Activated CD4-positive, alpha-beta T cell treated with anti-CD3 and anti-CD28 coated beads, Interleukin-2, amount 50 U/mL, for 24 hours (primary cell): Measurements from ENCODE around the gene CNNM2.
"Not testable (repeated sequence)": the region's sequence is repeated elsewhere in the genome, so short reads cannot be mapped to it uniquely, and the experiment has no call there.

ENCODE experiments used
- DNase-seq, 2 donors: peaks; one replicate each; pipeline ENCODE4 v3.0.0-alpha.2; 2020; ENCODE audit warnings: low read depth in 1 of 2, low spot score in 1 of 2

The CNNM2 gene

DNA sequence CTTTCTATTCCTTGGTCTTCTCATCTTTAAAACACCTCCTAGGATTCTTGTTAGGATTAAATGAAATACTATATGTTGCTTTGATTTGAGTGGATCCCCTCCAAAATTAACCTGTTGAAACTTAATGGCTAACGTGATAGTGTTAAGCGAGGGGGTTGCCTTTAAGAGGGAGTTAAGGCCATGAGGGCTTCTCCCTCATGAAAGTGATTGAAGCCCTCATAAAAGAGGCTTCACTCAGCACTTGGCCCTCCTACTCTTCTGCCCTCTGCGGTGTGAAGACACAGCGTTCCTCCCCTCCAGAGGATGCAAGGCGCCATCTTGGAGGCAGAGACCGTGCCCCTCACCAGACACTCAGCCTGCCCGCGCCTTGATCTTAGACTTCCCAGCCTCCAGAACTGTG is 46.6 kb downstream of the CNNM2 start:
- no peak for DNase-seq

DNA sequence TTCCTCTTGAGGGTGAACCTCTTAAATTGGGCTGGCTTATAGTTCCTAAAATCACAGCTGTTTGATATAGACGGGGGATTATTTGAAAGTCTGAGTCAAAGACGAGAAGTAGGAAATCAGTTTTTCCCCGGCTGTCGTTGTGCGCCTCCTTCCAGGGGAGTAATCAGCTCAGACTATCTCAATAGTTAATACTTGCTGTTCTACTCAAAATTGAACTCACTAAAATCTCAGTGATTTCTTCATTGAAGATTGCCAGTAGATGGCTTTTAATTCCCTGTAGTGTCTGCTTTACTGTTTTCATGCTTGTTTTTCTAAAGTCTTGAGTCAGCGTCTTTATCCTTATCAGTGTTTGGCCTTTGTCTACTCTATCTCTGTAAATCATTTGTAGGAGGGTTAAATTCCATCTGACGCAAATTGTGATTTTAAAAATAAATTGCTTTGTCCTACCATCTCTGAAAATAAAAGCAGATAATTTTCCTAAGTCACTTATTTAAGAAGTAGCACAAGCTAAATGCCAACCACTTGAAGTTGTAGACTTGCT is 47.3 kb downstream of the CNNM2 start:
- DNase-seq: no peak

DNA sequence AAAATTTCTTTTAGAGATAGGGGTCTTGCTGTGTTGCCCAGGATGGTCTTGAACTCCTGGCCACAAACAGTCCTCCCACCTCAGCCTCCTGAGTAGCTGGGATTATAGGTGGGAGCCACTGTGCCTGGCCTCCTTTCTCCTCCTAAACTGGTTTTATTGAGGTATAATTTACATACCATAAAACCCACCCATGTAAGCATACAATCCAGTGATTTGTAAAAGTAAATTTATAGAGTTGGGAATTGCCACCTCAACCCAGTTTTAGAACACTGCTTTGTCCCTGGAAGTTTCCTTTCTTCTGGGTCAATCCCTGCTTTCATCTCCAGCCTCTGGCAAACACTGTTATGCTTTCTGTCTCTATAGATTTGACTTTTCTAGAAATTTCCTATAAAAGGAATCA is 49.0 kb downstream of the CNNM2 start:
- DNase-seq: no peak

DNA sequence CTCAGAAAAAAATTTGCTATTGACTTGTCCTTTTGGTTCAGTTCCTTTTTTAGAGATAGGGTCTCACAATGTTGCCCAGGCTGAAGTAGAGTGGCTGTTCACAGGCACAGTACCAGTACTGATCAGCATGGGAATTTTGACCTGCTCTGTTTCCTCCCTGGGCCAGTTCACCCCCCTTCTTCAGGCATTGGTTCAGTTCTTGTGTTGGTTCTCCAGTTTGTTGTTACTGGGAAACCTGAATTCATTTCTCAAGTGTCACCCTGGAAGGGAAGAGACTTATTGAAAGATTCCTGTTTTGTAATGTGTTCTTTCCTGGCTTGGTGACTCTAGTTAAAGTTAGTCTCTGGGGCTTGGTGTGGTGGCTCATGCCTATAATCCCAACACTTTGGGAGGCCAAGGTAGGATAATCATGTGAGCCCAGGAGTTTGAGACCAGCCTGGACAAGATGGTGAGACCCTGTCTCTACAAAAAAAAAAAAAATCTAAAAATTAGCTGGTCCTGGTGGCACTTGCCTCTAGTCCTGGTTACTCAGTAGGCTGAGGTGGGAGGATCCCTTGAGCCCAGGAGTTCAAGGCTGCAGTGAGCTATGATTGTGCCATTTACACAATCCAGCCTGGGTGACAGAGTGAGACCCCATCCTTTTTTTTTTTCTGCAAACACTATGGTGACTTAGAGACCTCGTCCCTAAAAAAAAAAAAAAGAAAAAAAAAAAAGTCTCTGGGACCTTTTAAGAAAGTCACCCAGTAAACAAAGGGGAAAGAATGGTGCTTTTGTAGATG is 52.7 kb downstream of the CNNM2 start:
- no peak for DNase-seq

DNA sequence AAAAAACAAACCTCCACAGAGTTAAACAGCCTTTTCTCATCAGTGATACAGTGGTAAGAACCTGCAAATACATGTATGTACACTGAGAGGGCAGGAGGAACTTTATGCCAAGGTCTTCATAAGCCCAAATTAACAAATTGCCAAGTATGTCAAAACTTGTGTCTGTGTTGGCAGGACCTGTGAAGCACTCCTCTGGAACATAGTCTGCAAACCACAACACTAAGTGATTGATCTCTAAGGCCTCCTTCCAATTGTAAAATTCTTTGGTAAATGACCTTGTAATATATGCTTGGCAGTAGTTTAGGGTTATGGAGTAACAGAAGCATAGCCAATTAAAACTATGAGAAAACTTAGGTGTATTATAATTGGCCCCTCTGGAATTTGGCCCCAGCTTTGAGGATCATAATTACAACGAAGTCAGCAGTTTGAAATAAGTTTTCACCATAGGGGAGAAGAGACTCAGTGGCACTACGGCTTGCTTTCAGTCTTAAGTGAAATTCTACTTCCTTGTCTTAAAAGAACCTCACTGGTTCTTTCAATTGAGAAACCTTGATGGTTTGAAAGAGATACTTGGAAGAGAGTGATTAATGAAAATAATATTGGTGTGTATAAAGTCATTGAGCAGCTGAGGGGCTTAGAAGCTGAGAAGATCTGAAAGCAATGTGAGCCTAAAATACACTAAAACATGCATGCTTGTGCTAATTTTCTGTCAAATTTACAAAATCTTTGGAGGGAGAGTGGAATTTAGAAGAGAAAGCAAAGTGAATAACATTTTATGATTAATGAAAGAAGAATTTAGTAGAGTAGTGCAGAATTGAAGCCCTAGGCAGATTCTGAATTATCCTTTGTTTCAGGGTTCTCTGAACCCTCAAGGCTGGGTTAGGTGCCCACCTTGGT is 57.6 kb downstream of the CNNM2 start:
- DNase-seq: no peak

DNA sequence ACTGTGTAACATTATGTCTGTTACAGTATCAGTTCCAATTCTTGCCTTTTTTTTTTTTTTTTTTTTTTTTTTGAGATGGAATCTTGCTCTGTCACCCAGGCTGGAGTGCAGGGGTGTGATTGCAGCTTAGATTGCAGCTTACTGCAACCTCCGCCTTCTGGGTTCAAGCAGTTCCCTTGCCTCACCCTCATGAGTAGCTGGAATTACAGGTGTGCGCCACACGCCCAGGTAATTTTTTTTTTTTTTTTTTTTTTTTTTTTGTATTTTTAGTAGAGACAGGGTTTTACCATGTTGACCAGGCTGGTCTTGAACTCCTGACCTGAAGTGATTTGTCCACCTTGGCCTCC is 58.3 kb downstream of the CNNM2 start:
- not testable (repeated sequence) for DNase-seq

DNA sequence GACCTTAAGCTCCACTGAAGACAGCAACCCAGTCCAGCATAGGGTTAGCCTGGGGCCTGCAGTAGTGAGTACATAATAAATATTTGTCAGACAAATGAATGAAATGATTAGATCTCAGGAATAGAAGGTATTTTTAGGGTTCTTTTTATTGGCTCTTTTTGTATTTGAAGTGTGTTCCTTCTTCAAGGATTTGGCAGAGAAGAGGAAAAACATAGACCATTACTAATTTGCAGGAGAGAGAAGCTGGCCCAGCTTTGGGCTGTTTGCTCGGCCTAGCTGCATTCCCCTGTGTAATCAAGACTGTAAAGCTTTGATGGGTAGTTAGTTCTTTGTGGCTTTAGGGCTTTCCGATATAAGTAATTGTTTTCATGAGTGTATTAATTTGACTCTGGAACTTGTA is 64.2 kb downstream of the CNNM2 start:
- DNase-seq: no peak

DNA sequence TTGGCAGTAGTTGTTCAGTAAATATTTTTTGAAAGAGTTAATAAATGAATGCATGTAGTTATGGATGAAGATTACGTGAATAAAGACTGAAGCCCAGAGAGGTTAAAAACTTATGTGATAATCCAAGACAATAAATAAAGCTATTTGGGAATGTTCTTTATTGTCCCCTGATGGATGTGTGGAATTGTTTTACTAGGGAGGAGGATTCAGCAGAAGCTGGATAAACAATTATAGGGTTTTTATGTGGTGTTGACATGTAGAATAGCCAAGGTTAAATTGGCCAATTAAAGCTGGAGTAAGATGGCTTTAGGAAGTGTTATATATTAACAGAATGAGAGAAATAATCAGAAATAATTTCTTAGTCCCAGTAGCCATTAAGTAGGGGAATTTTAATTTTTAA is 66.0 kb downstream of the CNNM2 start:
- DNase-seq: no peak

DNA sequence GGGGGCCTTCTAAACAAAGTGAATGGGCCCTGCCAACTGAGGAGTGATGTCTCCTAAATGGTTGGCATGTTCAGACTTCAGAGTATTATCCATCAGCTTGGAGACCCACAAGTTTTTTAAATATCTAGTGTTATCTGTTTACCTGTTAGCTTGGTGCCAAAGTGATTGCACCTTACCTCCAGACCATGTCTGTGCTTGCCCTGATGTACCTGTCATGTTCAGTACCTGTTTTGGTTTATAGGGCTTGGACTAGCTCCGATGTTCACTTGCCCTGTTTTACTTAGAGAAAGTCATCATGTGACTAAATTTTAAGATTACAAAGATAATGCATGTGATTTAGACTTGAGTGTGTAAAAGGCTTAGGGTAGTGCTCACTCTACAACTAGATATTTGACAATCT is 67.7 kb downstream of the CNNM2 start:
- DNase-seq: no peak

DNA sequence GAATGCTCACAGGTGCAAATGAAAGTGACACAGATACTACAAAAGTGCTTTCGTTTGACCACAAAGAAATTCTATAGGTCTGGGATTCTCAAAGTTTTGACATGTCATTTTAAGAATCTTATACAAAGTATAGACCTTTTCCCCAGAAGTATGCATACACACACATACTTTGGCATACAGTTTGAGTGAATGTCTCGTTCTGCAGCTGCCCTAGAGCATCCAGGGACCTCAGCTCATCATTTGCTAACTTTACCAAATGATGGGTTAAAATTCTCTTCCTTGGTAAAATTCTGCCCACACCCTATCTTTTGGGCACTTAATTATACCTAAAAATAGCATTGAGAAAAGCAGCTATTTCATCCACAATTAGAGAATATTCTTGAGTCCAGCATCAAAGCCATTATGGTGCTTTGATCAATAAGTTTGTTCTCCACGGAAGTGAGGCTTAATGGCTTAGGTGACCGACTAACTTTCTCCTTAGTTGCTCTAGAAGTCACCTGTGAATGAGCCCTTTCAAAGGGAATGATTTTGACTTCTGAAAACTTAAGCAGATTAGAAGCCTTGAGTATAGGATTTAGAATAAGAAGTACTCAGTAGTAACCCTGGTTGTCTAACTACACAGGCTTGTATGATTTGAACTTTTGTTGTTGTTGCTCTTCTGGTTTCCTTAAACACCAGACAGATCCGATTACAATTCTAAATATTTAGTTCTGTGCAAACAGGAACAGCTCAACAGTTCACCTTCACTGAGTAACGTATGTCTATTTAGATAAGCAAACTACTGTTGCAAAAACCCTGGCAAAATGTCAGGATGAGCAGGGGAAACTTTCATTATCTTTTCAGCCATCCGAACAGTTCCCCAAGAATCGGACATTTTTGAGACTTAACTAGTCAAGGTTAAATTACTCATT is 70.6 kb downstream of the CNNM2 start:
- DNase-seq: no peak

DNA sequence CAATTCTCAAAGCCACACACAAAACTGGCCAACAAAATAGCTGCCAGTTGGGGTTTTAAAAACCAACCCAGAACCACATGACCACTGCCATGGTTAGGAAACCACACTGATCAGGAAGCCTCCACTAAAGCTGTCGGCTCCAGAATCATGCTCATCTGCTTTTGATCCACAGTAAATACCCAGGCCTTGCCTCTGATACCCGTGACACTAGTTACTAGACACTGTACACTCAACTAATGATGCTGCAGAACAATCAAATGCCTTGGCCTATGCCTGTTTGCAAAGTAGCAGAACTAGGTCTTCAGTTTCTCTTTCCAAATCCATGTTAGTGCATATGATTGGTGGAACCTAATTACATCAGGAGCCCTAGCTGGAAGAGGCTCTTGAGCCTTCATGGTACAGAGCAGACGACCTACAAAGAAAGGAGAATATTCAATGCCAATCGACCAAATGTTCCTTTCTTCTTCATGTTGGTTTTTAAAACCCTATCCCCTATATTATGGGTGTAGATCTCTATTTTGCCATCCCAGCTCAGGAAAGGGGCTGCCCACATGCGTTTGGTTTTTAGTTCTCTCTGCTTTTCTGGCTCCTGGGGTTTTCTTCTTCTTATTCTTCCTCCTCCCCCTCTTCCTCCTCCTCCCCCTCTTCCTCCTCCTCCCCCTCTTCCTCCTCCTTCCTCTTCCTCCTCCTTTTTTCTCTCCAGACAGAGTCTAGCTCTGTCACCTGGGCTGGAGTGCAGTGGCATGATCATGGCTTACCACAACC is 76.6 kb downstream of the CNNM2 start:
- DNase-seq: no peak

DNA sequence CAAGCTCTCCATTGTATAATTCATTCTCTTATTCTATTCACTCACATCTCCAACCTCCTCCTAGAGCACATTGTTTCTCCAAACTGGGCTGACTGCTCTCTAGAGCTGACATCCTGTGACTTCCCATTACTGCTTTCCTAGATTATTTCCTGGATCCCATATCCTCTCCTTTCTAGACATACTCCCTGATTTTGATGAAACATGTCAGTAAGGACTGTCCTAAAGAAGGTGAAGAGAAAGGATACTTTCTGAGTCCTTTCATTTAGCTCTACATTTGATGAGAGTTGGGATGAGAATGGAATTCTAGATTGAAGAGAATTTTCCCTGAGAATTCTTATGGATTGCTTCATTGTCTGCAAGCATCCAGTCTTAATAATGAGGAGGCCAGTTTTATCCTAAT is 78.8 kb downstream of the CNNM2 start:
- DNase-seq: no peak

DNA sequence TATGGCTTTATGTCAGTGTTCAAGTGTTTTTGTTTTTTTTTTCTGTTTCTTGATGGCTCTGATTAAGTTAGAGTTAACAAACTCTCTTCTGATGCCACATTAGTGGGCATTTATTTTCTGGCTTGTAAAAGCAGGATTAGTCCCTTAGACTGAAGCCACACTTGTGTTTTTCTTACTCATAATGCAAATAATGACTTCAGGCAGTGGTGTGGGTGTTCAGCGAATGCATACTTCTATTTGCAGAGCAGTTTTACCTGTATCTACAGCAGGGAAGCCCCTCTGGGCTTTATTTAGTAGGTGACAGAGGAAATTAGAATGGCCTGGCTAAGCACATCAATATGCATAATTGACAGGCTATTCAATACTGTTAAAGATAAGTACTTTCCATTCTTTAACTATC is 79.9 kb downstream of the CNNM2 start:
- DNase-seq: no peak

DNA sequence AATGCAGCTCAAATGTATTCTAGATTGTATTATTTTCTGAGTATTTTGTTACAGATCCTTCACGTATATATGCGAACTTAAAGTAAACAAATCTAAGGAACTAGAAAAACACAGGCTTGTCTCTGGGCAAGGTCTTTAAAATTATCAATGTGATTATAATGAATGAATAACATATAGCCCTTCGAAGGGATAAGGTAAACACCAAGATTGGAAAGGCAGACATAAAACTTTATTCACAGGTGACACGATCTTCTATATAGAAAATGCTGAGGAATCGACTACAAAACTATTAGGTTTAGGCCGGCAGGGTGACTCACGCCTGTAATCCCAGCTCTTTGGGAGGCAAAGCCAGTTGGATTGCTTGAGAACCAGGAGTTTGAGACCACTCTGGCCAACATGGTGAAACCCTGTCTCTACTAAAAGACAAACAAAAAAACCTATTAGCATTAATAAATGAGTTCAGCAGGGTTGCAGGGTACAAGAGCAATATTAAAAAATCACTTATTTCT is 80.4 kb downstream of the CNNM2 start:
- no peak for DNase-seq

DNA sequence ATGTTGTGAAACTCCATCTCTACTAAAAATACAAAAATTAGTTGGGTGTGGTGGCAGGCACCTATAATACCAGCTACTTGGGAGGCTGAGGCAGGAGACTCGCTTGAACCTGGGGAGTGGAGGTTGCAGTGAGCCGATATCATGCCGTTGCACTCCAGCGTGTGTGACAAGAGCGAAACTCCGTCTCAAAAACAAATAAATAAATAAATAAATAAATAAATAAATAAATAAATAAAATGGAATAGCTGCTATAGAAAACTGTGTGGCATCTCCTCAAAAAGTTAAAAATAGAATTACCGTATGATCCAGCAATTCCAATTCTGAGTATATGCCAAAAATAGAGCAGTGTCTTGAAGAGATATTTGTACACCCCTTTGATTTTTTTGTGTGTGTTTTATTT is 82.0 kb downstream of the CNNM2 start:
- not testable (repeated sequence) for DNase-seq

DNA sequence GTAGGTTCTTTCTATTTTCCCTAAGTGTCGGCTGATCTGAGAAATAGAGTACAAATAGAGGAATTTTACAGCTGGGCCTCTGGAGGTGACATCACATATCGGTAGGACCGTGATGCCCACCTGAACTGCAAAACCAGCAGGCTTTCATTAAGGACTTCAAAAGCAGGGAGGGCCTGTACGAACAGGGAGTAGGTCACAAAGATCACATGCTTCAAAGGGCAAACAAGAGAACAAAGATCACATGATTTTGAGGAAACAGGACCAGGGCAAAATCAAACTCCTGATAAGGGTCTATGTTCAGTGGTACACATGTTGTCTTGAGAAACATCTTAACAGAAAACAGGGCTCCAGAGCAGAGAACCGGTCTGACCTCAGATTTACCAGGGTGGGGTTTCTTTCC is 88.9 kb downstream of the CNNM2 start:
- DNase-seq: no peak

DNA sequence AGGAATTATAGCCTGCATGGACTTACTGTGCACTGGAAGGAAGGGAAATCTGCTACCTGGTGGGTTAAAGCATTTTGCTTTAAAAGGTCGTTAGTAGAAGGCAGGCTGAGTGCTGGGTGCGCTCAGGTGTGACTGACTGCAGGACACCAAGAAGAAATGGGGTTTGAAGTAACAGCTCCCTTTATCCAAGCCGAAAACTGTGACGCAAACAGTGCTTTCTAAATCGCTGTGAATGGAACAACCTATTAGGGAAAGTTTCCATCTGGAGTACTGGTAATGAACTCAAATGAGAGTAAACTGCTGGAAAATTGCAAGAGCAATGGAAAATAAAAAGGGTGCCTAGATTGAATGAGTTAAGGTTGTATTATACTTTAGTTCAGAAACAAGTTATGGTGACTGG is 95.3 kb downstream of the CNNM2 start:
- DNase-seq: no peak

DNA sequence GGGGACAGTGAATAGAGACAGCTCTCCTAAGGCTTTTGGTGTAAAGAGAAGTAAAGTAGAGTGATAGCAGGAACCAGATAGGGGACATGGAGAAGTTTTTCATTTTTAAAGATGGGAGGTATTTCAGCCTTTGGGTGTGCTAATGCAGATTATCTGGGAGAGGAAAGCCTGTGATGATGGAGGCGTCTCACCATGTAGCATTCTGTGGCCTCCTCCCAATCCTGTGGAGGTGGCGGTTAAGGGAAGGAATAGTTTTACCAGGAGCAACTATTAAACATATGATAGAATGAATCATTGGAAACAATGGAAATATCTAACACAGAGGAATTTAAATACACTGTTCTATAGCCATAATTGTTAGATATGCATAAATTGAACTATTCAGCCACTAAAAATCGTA is 101.3 kb downstream of the CNNM2 start:
- DNase-seq: no peak

DNA sequence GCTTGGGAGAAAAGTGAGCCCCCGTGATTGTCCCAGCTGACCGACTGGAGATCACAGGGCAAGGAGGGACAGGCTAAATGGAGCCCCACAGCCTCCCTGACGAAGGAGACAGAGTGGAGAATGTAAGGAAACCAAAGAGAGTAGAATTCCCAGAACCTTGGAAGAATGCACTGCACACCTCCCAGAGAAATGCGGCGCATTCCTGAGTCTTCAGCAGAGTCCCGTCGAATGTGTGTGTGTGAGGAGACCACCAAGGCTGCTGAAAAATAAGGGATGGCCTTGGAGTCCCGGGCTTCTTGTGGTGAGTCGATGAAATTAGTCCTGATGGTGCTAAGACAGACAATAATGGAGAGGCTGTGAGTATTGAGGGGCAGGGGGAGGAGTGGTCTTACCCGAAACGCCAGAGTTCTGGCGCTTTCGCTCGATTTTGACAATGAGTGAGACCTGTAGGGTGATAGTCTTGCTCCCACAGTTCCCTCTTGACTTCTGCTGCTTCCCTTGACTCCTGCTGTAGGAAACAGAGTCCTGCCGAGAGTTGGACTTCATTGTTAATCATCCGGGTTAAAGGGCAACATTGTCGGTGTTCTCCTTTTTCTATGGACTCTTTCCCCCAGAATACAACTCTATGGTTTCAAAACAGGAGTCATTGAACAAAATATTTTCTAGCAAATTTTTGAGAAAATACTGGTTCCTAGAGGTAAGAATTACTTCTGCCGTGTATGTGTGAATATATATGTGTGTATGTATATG is 103.2 kb downstream of the CNNM2 start:
- no peak for DNase-seq

DNA sequence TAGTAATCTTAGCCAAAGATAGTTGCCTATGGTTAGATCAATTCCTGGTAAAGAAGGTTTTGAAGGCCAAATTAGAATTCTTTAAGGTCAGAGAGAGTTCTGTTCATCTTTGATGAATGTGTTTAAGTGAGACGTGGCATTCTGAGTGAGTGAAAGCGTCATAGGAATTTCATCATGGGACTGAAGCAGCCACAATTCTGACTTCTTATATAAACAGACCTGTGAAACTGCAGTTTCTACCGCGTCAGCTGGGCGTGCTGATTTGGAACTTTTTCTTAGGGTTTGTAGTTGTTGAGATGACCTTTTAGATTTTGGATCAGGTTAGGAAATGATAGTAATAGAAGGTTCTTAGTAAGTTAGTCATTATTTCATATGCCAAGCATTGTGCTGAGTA is 103.8 kb downstream of the CNNM2 start:
- DNase-seq: no peak
